22Rv1 (cell line): ENCODE measurements around the gene PLEKHA6.

ENCODE experiments used
- CTCF ChIP-seq: fragments of 450-650 bp; IDR thresholded peaks from 2 replicates; pipeline ENCODE4 v1.5.1; 2017; ENCODE audit warnings: mild to moderate bottlenecking
- ZFX ChIP-seq: fragments of 450-650 bp; IDR thresholded peaks from 2 replicates; pipeline ENCODE4 v1.6.1; 2017; ENCODE audit warnings: antibody characterized with exemption, borderline replicate concordance

- TF ChIP-seq CTCF (no peak), ZFX (no peak)
Observed at GRCh38 chr1:204342310-204342709, 17.4 kb downstream of the PLEKHA6 start.
